HUES48 (cell line): ENCODE data around the gene RNF152.
"Not testable (repeated sequence)": the region's sequence is repeated elsewhere in the genome, so short reads cannot be mapped to it uniquely, and the experiment has no call there.

Experiments
- H3K27ac ChIP-seq: one replicate; pipeline ENCODE4 v1.7.0; 2013; ENCODE audit warnings: low read depth, low read length, inconsistent platforms
- H3K27me3 ChIP-seq: 2 replicates; pipeline ENCODE4 v1.6.1; 2013; ENCODE audit warnings: mild to moderate bottlenecking, low read length; ENCODE audit not compliant: control insufficient read depth, insufficient read depth
- H3K36me3 ChIP-seq: 2 replicates; pipeline ENCODE4 v1.6.1; 2013; ENCODE audit warnings: low read length; ENCODE audit not compliant: control insufficient read depth, insufficient read depth
- H3K4me1 ChIP-seq: 2 replicates; pipeline ENCODE4 v1.6.1; 2013; ENCODE audit warnings: mild to moderate bottlenecking, low read length; ENCODE audit not compliant: control insufficient read depth, insufficient read depth
- H3K4me3 ChIP-seq: 2 replicates; pipeline ENCODE4 v1.5.1; 2013; ENCODE audit warnings: mild to moderate bottlenecking, low read depth, low read length
- H3K9ac ChIP-seq: 2 replicates; pipeline ENCODE4 v1.6.1; 2013; ENCODE audit warnings: mild to moderate bottlenecking, low read depth, low read length, moderate library complexity
- H3K9me3 ChIP-seq: 2 replicates; pipeline ENCODE4 v1.6.1; 2013; ENCODE audit warnings: low read length; ENCODE audit not compliant: control insufficient read depth, insufficient read depth

RNF152 gene

GRCh38 chr18:61776201-61776600 lies 116.6 kb downstream of the RNF152 start:
- H3K9ac ChIP-seq, H3K4me1 ChIP-seq, H3K27me3 ChIP-seq, H3K9me3 ChIP-seq, H3K36me3 ChIP-seq, H3K4me3 ChIP-seq, H3K27ac ChIP-seq: not testable (repeated sequence)

DNA sequence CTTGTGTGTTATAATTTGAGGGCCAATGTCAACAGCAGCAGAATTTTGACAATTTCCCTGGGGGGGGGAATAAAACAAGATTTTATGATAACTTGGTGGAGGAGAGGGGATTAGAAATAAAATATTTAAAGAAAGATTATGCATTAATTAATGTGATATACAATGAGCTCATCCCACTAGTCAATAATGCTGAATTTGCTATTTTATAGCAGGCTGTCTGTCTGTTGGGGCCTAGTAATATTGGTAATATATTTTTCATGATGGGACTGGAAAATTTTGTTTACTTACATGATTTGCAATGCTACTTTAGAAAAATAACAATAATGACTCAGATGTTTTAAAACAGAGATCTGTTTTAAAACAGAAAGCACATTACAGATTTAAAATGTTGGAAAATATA lies 118.0 kb downstream of the RNF152 start:
- Histone ChIP-seq H3K4me1 (no peaks in the 10 kb centered on the region), H3K27me3 (no peaks in the 10 kb centered on the region), H3K9ac (no peak overlapping the region), H3K4me3 (no peak overlapping the region), H3K9me3 (peaks cover 3% of the 10 kb centered on the region; the same call in 1 of the 2 replicates), H3K36me3 (no peaks in the 10 kb centered on the region), H3K27ac (no peak overlapping the region)

- no peak overlapping the region for H3K4me3 ChIP-seq
These were observed 120.4 kb downstream of the RNF152 start for GRCh38 chr18:61772293-61772848.

GRCh38 chr18:61771861-61772260 lies 120.9 kb downstream of the RNF152 start:
- Histone ChIP-seq H3K9ac (no peak overlapping the region), H3K36me3 (no peaks in the 10 kb centered on the region), H3K9me3 (peaks cover 3% of the 10 kb centered on the region; the same call in 1 of the 2 replicates), H3K27me3 (no peaks in the 10 kb centered on the region), H3K4me3 (no peak overlapping the region), H3K4me1 (no peaks in the 10 kb centered on the region), H3K27ac (no peak overlapping the region)

More at GRCh38 chr18:61772293-61772848, 120.4 kb downstream of the RNF152 start:
- H3K9me3 ChIP-seq, result peaks cover 3% of the 10 kb centered on the region; the same call in 1 of the 2 replicates
- H3K9ac ChIP-seq, result no peak overlapping the region
- no peak overlapping the region for H3K27ac ChIP-seq
- no peaks in the 10 kb centered on the region for H3K4me1 ChIP-seq
- no peaks in the 10 kb centered on the region for H3K36me3 ChIP-seq
- H3K27me3 ChIP-seq, result no peaks in the 10 kb centered on the region

- Histone ChIP-seq H3K9me3 (no peaks in the 10 kb centered on the region; the same call in 1 of the 2 replicates), H3K36me3 (no peaks in the 10 kb centered on the region), H3K4me3 (no peak overlapping the region), H3K27ac (no peak overlapping the region), H3K4me1 (no peaks in the 10 kb centered on the region), H3K27me3 (no peaks in the 10 kb centered on the region), H3K9ac (no peak overlapping the region)
These were observed 122.5 kb downstream of the RNF152 start for GRCh38 chr18:61770279-61770678.

DNA sequence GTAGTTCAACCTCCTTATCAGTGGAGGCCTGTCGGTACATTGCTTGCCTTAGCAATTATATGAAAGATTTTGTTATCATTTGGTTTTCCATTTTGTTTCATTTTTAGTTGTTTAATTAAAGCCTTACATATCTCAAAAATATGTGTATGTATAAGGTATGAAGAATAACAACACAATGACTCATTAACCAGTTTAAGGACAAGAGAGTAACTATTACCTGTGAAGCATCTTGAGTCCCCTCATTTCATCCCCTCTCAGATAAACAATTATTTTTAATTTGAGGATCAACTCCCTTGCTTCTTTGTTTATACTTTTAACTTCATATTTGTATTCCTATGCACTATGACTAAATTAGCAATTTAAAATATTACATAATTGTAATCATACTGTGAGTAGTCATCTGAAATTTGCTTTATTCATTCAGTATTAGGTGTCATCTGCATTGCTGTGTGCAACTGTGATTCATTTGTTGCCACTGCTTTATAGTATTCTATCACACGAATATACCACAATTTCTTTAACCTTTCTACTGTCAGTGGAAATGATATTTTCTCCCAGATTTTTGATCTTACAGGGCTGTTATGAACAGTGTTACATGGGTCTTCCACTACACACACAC lies 126.4 kb downstream of the RNF152 start:
- Histone ChIP-seq H3K27ac (no peak overlapping the region), H3K4me3 (no peak overlapping the region), H3K9me3 (no peaks in the 10 kb centered on the region), H3K36me3 (no peaks in the 10 kb centered on the region), H3K27me3 (no peaks in the 10 kb centered on the region), H3K4me1 (no peaks in the 10 kb centered on the region; the same call in 1 of the 2 replicates), H3K9ac (no peak overlapping the region)

- no peaks in the 10 kb centered on the region for H3K36me3 ChIP-seq
- H3K9ac ChIP-seq, result no peak overlapping the region
- H3K4me1 ChIP-seq, result no peaks in the 10 kb centered on the region; the same call in 1 of the 2 replicates
- H3K27ac ChIP-seq, result no peak overlapping the region
- H3K9me3 ChIP-seq, result no peaks in the 10 kb centered on the region
- no peak overlapping the region for H3K4me3 ChIP-seq
- no peaks in the 10 kb centered on the region for H3K27me3 ChIP-seq
These were observed 127.7 kb downstream of the RNF152 start for GRCh38 chr18:61765097-61765496.

DNA sequence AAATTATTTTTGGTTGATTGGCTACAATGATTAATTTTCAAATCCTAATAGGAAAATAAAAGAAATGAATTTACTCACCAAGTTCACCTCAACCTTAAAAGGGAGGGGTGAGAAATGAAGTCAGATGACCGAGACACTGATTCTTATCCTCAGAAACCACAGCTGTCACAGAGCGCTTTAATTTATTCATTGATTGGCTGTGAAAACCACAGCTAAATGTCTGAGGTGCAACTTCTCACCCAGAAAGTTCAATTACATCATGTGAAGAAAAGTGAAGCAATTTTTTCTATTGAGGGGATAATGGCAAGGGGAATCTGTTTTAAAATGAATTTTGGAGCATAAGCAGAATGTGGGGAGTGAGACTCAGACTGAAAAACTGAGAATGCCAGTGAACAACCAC lies 128.4 kb downstream of the RNF152 start:
- no peaks in the 10 kb centered on the region for H3K27me3 ChIP-seq
- no peaks in the 10 kb centered on the region for H3K9me3 ChIP-seq
- H3K4me1 ChIP-seq, result no peaks in the 10 kb centered on the region; the same call in 1 of the 2 replicates
- no peak overlapping the region for H3K9ac ChIP-seq
- H3K36me3 ChIP-seq, result no peaks in the 10 kb centered on the region
- no peak overlapping the region for H3K27ac ChIP-seq
- no peak overlapping the region for H3K4me3 ChIP-seq

DNA sequence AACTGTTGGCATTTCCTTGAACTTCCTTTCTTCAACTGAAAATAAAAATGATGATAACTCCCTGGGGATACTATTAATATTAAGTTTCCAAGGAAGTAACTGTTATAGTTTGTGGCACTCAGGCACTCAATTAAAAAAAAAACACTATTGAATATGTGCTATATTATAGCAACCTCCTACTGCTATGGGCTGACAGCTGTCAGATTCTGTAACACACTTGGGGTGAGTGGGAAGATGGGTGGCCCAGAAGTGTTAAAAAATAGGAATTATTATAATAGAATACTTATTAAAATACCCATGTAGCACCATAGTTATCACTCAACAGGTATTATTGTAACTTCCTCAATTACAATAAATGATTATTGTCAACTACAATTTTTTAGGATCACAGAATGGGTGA lies 130.9 kb downstream of the RNF152 start:
- no peaks in the 10 kb centered on the region; the same call in 1 of the 2 replicates for H3K4me1 ChIP-seq
- H3K9ac ChIP-seq, result no peak overlapping the region
- no peaks in the 10 kb centered on the region for H3K9me3 ChIP-seq
- H3K27ac ChIP-seq, result no peak overlapping the region
- no peaks in the 10 kb centered on the region for H3K27me3 ChIP-seq
- no peak overlapping the region for H3K4me3 ChIP-seq
- no peaks in the 10 kb centered on the region for H3K36me3 ChIP-seq
